ENCODE results near the gene MAN1A1.

GRCh38 chr6:119192200-119192599 is 157.4 kb downstream of the MAN1A1 start:
- TF ChIP-seq POLR2A (IDR thresholded peaks at IDR 0.05), result no peak
- no peak for TF ChIP-seq CTCF (IDR thresholded peaks at IDR 0.05 in 8 of 11, conservative IDR thresholded peaks at IDR 0.05 in 3 of 11)
- no peak for TF ChIP-seq POLR2AphosphoS5 (IDR thresholded peaks at IDR 0.05)

Data from spleen (tissue), 7 donors.